OCI-LY3 (cell line): ENCODE data around the gene FRMD4B.

Experiments used
- CTCF ChIP-seq: fragments of 200-600, 300-600 bp; sonication (generic); IDR thresholded peaks from 2 replicates; pipeline ENCODE4 v1.5.1; 2014; ENCODE audit warnings: antibody characterized with exemption, low read length, low read depth
- EZH2phosphoT487 ChIP-seq: fragments of 200-600 bp; shearing (Covaris generic); IDR thresholded peaks from 2 replicates; pipeline ENCODE4 v1.6.1; 2018; ENCODE audit warnings: antibody characterized with exemption, mixed run types, low read depth

GRCh38 chr3:69252141-69252540 is 133.7 kb downstream of the FRMD4B start:
- TF ChIP-seq CTCF (no peak), EZH2phosphoT487 (no peak)
